GM15510 (cell line): ENCODE results near the gene PROC.

Source experiments
- POLR2A ChIP-seq: IDR thresholded peaks from 3 replicates; pipeline ENCODE4 v1.6.1; 2011; ENCODE audit warnings: borderline replicate concordance; ENCODE audit not compliant: insufficient read length; ENCODE audit errors: extremely low read depth

Gene PROC

GRCh38 chr2:127407091-127407490 lies 11.1 kb upstream of the PROC start:
- no peak for TF ChIP-seq POLR2A

GRCh38 chr2:127407661-127408003 lies 10.6 kb upstream of the PROC start:
- no peak for TF ChIP-seq POLR2A

GRCh38 chr2:127408004-127408806 lies 10.0 kb upstream of the PROC start:
- TF ChIP-seq POLR2A: no peak

- TF ChIP-seq POLR2A: no peak
Observed at GRCh38 chr2:127408807-127409099, 9.5 kb upstream of the PROC start.

GRCh38 chr2:127410871-127411652 lies 7.2 kb upstream of the PROC start:
- no peak for TF ChIP-seq POLR2A

- no peak for TF ChIP-seq POLR2A
Observed at GRCh38 chr2:127411653-127412369, 6.4 kb upstream of the PROC start.

GRCh38 chr2:127413200-127413599 lies 5.0 kb upstream of the PROC start:
- TF ChIP-seq POLR2A: no peak

GRCh38 chr2:127413782-127414637 lies 4.2 kb upstream of the PROC start:
- no peak for TF ChIP-seq POLR2A

GRCh38 chr2:127414638-127415592 lies 3.3 kb upstream of the PROC start:
- TF ChIP-seq POLR2A: no peak

GRCh38 chr2:127415593-127416505 lies 2.4 kb upstream of the PROC start:
- no peak for TF ChIP-seq POLR2A

- TF ChIP-seq POLR2A: no peak
Observed at GRCh38 chr2:127416506-127417001, 1.7 kb upstream of the PROC start.

- TF ChIP-seq POLR2A: no peak
Observed at GRCh38 chr2:127417406-127417805, 821 bp upstream of the PROC start.

GRCh38 chr2:127419112-127419430 lies 844 bp downstream of the PROC start:
- TF ChIP-seq POLR2A: no peak
